Measurements from ENCODE around the gene NECTIN2.

- TF ChIP-seq GLIS3 (CRISPR knock-in tag; IDR thresholded peaks at IDR 0.05), result no peak
- TF ChIP-seq ESRRG (CRISPR knock-in tag; IDR thresholded peaks at IDR 0.05), result no peak
- no peak for TF ChIP-seq PPARA (CRISPR knock-in tag; IDR thresholded peaks at IDR 0.05; ENCODE audit: borderline replicate concordance)
- TF ChIP-seq OSR1 (CRISPR knock-in tag; IDR thresholded peaks at IDR 0.05), result no peak
- no peak for TF ChIP-seq ZFP3 (CRISPR knock-in tag; IDR thresholded peaks at IDR 0.05)
- no peak for TF ChIP-seq CSDC2 (CRISPR knock-in tag; IDR thresholded peaks at IDR 0.05)
- TF ChIP-seq TCF4 (CRISPR knock-in tag; IDR thresholded peaks at IDR 0.05; ENCODE audit: borderline replicate concordance), result no peak
- TF ChIP-seq, protein P1, sequence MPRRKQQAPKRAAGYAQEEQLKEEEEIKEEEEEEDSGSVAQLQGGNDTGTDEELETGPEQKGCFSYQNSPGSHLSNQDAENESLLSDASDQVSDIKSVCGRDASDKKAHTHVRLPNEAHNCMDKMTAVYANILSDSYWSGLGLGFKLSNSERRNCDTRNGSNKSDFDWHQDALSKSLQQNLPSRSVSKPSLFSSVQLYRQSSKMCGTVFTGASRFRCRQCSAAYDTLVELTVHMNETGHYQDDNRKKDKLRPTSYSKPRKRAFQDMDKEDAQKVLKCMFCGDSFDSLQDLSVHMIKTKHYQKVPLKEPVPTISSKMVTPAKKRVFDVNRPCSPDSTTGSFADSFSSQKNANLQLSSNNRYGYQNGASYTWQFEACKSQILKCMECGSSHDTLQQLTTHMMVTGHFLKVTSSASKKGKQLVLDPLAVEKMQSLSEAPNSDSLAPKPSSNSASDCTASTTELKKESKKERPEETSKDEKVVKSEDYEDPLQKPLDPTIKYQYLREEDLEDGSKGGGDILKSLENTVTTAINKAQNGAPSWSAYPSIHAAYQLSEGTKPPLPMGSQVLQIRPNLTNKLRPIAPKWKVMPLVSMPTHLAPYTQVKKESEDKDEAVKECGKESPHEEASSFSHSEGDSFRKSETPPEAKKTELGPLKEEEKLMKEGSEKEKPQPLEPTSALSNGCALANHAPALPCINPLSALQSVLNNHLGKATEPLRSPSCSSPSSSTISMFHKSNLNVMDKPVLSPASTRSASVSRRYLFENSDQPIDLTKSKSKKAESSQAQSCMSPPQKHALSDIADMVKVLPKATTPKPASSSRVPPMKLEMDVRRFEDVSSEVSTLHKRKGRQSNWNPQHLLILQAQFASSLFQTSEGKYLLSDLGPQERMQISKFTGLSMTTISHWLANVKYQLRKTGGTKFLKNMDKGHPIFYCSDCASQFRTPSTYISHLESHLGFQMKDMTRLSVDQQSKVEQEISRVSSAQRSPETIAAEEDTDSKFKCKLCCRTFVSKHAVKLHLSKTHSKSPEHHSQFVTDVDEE (CRISPR knock-in tag; IDR thresholded peaks at IDR 0.05), result no peak
- TF ChIP-seq, protein P2, sequence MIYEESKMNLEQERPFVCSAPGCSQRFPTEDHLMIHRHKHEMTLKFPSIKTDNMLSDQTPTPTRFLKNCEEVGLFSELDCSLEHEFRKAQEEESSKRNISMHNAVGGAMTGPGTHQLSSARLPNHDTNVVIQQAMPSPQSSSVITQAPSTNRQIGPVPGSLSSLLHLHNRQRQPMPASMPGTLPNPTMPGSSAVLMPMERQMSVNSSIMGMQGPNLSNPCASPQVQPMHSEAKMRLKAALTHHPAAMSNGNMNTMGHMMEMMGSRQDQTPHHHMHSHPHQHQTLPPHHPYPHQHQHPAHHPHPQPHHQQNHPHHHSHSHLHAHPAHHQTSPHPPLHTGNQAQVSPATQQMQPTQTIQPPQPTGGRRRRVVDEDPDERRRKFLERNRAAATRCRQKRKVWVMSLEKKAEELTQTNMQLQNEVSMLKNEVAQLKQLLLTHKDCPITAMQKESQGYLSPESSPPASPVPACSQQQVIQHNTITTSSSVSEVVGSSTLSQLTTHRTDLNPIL (CRISPR knock-in tag; IDR thresholded peaks at IDR 0.05; ENCODE audit: low read depth), result no peak
- TF ChIP-seq ZNF565 (CRISPR knock-in tag; conservative IDR thresholded peaks at IDR 0.05; ENCODE audit: low read depth), result no peak
- TF ChIP-seq, protein P3, sequence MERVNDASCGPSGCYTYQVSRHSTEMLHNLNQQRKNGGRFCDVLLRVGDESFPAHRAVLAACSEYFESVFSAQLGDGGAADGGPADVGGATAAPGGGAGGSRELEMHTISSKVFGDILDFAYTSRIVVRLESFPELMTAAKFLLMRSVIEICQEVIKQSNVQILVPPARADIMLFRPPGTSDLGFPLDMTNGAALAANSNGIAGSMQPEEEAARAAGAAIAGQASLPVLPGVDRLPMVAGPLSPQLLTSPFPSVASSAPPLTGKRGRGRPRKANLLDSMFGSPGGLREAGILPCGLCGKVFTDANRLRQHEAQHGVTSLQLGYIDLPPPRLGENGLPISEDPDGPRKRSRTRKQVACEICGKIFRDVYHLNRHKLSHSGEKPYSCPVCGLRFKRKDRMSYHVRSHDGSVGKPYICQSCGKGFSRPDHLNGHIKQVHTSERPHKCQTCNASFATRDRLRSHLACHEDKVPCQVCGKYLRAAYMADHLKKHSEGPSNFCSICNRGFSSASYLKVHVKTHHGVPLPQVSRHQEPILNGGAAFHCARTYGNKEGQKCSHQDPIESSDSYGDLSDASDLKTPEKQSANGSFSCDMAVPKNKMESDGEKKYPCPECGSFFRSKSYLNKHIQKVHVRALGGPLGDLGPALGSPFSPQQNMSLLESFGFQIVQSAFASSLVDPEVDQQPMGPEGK (CRISPR knock-in tag; IDR thresholded peaks at IDR 0.05; ENCODE audit: borderline replicate concordance), result no peak
- TF ChIP-seq ZFP30 (CRISPR knock-in tag; IDR thresholded peaks at IDR 0.05), result no peak
- TF ChIP-seq, protein P4, sequence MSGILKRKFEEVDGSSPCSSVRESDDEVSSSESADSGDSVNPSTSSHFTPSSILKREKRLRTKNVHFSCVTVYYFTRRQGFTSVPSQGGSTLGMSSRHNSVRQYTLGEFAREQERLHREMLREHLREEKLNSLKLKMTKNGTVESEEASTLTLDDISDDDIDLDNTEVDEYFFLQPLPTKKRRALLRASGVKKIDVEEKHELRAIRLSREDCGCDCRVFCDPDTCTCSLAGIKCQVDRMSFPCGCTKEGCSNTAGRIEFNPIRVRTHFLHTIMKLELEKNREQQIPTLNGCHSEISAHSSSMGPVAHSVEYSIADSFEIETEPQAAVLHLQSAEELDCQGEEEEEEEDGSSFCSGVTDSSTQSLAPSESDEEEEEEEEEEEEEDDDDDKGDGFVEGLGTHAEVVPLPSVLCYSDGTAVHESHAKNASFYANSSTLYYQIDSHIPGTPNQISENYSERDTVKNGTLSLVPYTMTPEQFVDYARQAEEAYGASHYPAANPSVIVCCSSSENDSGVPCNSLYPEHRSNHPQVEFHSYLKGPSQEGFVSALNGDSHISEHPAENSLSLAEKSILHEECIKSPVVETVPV (CRISPR knock-in tag; IDR thresholded peaks at IDR 0.05), result no peak
- TF ChIP-seq, protein P5, sequence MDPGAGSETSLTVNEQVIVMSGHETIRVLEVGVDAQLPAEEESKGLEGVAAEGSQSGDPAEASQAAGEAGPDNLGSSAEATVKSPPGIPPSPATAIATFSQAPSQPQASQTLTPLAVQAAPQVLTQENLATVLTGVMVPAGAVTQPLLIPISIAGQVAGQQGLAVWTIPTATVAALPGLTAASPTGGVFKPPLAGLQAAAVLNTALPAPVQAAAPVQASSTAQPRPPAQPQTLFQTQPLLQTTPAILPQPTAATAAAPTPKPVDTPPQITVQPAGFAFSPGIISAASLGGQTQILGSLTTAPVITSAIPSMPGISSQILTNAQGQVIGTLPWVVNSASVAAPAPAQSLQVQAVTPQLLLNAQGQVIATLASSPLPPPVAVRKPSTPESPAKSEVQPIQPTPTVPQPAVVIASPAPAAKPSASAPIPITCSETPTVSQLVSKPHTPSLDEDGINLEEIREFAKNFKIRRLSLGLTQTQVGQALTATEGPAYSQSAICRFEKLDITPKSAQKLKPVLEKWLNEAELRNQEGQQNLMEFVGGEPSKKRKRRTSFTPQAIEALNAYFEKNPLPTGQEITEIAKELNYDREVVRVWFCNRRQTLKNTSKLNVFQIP (CRISPR knock-in tag; IDR thresholded peaks at IDR 0.05; ENCODE audit: borderline replicate concordance, low read depth), result no peak
Measured at GRCh38 chr19:44893332-44894051, 47.4 kb downstream of the NECTIN2 start.

Measured in SK-N-SH treated with all-trans-retinoic acid at 6 μM for 48 hours (cell line).